WTC11 (cell line): ENCODE results near the gene DHPS. TPM values are rescaled to one million over a fixed set of nuclear protein-coding genes. Genes with fewer than 3 reads are reported as not detected.
"Not testable (repeated sequence)": the region's sequence is repeated elsewhere in the genome, so short reads cannot be mapped to it uniquely, and the experiment has no call there.

Experiments
- ATAC-seq: fragments of 200-7000 bp; cut with Tn5 transposase; 2 replicates; pipeline ENCODE4 v1.10.0; 2021; ENCODE audit warnings: mild to moderate bottlenecking, moderate library complexity
- CTCF ChIA-PET: fragments of 300-600 bp; sonication (Branson Sonifier 250); formaldehyde crosslinking; loops from one replicate; lab custom pipeline; 2021; ENCODE audit warnings: antibody characterized with exemption; lab: Charles Lee
- POLR2A ChIA-PET: fragments of 350-600 bp; sonication (Branson Sonifier 250); formaldehyde crosslinking; loops from one replicate; lab custom pipeline; 2021; ENCODE audit warnings: antibody characterized with exemption; lab: Charles Lee
- DNase-seq: peaks from one replicate; pipeline ENCODE4 v3.0.0; 2021; ENCODE audit warnings: low spot score
- H3K27ac Mint-ChIP-seq: 2 replicates; pipeline ENCODE4 v1.8.0; 2021; ENCODE audit warnings: mixed read lengths
- H3K27me3 Mint-ChIP-seq: 2 replicates; pipeline ENCODE4 v1.8.0; 2021; ENCODE audit warnings: low read depth, mild to moderate bottlenecking, moderate library complexity, mixed read lengths
- H3K36me3 Mint-ChIP-seq: 2 replicates; pipeline ENCODE4 v1.8.0; 2021; ENCODE audit warnings: mixed read lengths
- H3K4me1 Mint-ChIP-seq: 2 replicates; pipeline ENCODE4 v1.8.0; 2022; ENCODE audit warnings: mixed read lengths
- H3K4me3 Mint-ChIP-seq: 2 replicates; pipeline ENCODE4 v1.8.0; 2021; ENCODE audit warnings: mild to moderate bottlenecking, moderate library complexity, mixed read lengths
- H3K9me3 Mint-ChIP-seq: 2 replicates; pipeline ENCODE4 v1.8.0; 2021; ENCODE audit warnings: mixed read lengths
- CREB1 ChIP-seq: sonication (generic); formaldehyde crosslinking; IDR thresholded peaks from 2 replicates; pipeline ENCODE4 v1.8.0; 2023; ENCODE audit warnings: mild to moderate bottlenecking, missing genetic modification reagents
- FOXK1 ChIP-seq: sonication (generic); formaldehyde crosslinking; IDR thresholded peaks from 2 replicates; pipeline ENCODE4 v1.8.0; 2022; ENCODE audit warnings: mild to moderate bottlenecking, moderate library complexity, missing genetic modification reagents
- FOXP1 ChIP-seq: sonication (generic); formaldehyde crosslinking; IDR thresholded peaks from 2 replicates; pipeline ENCODE4 v1.8.0; 2022; ENCODE audit warnings: missing genetic modification reagents, mild to moderate bottlenecking, moderate library complexity, borderline replicate concordance
- NR1H2 ChIP-seq: sonication (generic); formaldehyde crosslinking; IDR thresholded peaks from 2 replicates; pipeline ENCODE4 v1.9.0; 2021; ENCODE audit warnings: mild to moderate bottlenecking, moderate library complexity, missing genetic modification reagents
- SOX15 ChIP-seq: fragments of 250-450 bp; sonication (Bioruptor Pico); IDR thresholded peaks from 2 replicates; pipeline ENCODE4 v1.9.0; 2021; ENCODE audit warnings: mild to moderate bottlenecking
- STAT6 ChIP-seq: sonication (generic); formaldehyde crosslinking; conservative IDR thresholded peaks from 2 replicates; pipeline ENCODE4 v1.8.1; 2023; ENCODE audit warnings: mild to moderate bottlenecking, low read depth, missing genetic modification reagents, moderate library complexity
- ZNF317 ChIP-seq: sonication (generic); formaldehyde crosslinking; IDR thresholded peaks from 2 replicates; pipeline ENCODE4 v1.8.1; 2023; ENCODE audit warnings: low read depth, mild to moderate bottlenecking, moderate library complexity, missing genetic modification reagents, borderline replicate concordance
- total RNA-seq: library from RNA; stranded (reverse); gene quantifications from 3 replicates; pipeline ENCODE4 v1.2.3, GENCODE V29; 2021
- TF ChIP-seq, protein P1 (sequence below): fragments of 200-600 bp; IDR thresholded peaks from 2 replicates; pipeline ENCODE4 v1.8.0; 2022; ENCODE audit warnings: antibody characterized with exemption
- TF ChIP-seq, protein P2 (sequence below): sonication (generic); formaldehyde crosslinking; IDR thresholded peaks from 2 replicates; pipeline ENCODE4 v1.8.0; 2023; ENCODE audit warnings: mild to moderate bottlenecking, missing genetic modification reagents
- TF ChIP-seq, protein P3 (sequence below): sonication (generic); formaldehyde crosslinking; IDR thresholded peaks from 2 replicates; pipeline ENCODE4 v1.8.0; 2023; ENCODE audit warnings: missing genetic modification reagents, mild to moderate bottlenecking, borderline replicate concordance
- TF ChIP-seq, protein P4 (sequence below): sonication (generic); formaldehyde crosslinking; IDR thresholded peaks from 2 replicates; pipeline ENCODE4 v1.8.1; 2023; ENCODE audit warnings: mild to moderate bottlenecking, moderate library complexity, missing genetic modification reagents

Gene DHPS
- total RNA-seq, 1 experiment from 2014 or later = 115 TPM

- ATAC-seq, H3K4me1 Mint-ChIP-seq, H3K27me3 Mint-ChIP-seq, H3K9me3 Mint-ChIP-seq, POLR2A ChIA-PET, H3K27ac Mint-ChIP-seq, H3K4me3 Mint-ChIP-seq, DNase-seq: not testable (repeated sequence)
- H3K36me3 Mint-ChIP-seq = peaks cover 58% of the 10 kb centered on the region
- CTCF ChIA-PET = interaction anchor here (1.0 to 1.4 kb wide), 2 partner anchors 45 to 83 kb away, joined by 3 to 6 read pairs; no protein-coding TSS in a partner anchor
Observed at GRCh38 chr19:12713304-12713703, 31.6 kb upstream of the DHPS start.

- POLR2A ChIA-PET = interaction anchor here (0.7 kb wide), 1 partner anchor 25 kb away, joined by 4 read pairs; the partner anchor contains the start of gene GET3
- TF ChIP-seq, protein P1, sequence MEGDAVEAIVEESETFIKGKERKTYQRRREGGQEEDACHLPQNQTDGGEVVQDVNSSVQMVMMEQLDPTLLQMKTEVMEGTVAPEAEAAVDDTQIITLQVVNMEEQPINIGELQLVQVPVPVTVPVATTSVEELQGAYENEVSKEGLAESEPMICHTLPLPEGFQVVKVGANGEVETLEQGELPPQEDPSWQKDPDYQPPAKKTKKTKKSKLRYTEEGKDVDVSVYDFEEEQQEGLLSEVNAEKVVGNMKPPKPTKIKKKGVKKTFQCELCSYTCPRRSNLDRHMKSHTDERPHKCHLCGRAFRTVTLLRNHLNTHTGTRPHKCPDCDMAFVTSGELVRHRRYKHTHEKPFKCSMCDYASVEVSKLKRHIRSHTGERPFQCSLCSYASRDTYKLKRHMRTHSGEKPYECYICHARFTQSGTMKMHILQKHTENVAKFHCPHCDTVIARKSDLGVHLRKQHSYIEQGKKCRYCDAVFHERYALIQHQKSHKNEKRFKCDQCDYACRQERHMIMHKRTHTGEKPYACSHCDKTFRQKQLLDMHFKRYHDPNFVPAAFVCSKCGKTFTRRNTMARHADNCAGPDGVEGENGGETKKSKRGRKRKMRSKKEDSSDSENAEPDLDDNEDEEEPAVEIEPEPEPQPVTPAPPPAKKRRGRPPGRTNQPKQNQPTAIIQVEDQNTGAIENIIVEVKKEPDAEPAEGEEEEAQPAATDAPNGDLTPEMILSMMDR = 0 out of 2 replicates have a peak, but pooled peaks have one; percentile 36
- H3K27me3 Mint-ChIP-seq, H3K4me1 Mint-ChIP-seq, ATAC-seq, CTCF ChIA-PET, H3K27ac Mint-ChIP-seq, H3K4me3 Mint-ChIP-seq, H3K9me3 Mint-ChIP-seq: not testable (repeated sequence)
- peak; percentile 62 for DNase-seq
- peaks cover 59% of the 10 kb centered on the region for H3K36me3 Mint-ChIP-seq
Observed at GRCh38 chr19:12712077-12712476, 30.4 kb upstream of the DHPS start.

DNA sequence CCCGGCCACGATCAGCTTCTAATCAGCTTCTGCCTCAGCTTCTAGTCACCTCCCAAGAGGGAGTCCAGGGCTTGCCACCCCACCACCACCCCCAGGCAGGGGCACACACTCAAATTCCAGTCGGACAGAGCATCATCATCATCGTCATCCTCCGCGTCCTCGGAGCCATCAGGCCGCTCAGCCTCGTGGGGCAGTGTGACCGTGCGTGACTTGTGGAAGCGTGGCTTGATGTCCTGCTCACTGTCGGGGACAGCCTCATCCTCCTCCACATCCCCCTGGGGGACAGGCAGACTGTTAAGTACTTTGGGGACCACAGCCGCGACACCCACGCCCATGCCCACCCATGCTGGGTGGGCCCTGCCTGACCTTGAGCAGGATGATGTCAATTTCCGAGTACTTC lies 29.5 kb upstream of the DHPS start:
- ChIA-PET CTCF (interaction anchor here (1.1 kb wide), 1 partner anchor 49 kb away, joined by 3 read pairs; no protein-coding TSS in a partner anchor), POLR2A (no interaction called here)
- H3K27me3 Mint-ChIP-seq = no peaks in the 10 kb centered on the region
- H3K4me3 Mint-ChIP-seq = no peak overlapping the region
- no peak overlapping the region for H3K27ac Mint-ChIP-seq
- ATAC-seq (no peak), DNase-seq (no peak)
- no peaks in the 10 kb centered on the region for H3K9me3 Mint-ChIP-seq
- H3K4me1 Mint-ChIP-seq = no peaks in the 10 kb centered on the region
- H3K36me3 Mint-ChIP-seq = peaks cover 63% of the 10 kb centered on the region
- TF ChIP-seq FOXP1 (CRISPR knock-in tag) (0 out of 2 replicates have a peak, but pooled peaks have one; percentile 8), NR1H2 (CRISPR knock-in tag) (no peak)
- TF ChIP-seq, all 79 proteins: peak for 1

- Mint-ChIP-seq H3K36me3 (peaks cover 68% of the 10 kb centered on the region), H3K4me1 (no peaks in the 10 kb centered on the region), H3K27ac (no peak overlapping the region), H3K9me3 (no peaks in the 10 kb centered on the region), H3K27me3 (no peaks in the 10 kb centered on the region), H3K4me3 (no peak overlapping the region)
- POLR2A ChIA-PET = no interaction called here
- ATAC-seq = no peak
- DNase-seq = no peak
- CTCF ChIA-PET = interaction anchor here (0.6 kb wide), 1 partner anchor 30 kb away, joined by 4 read pairs; no protein-coding TSS in a partner anchor
- TF ChIP-seq FOXP1 (CRISPR knock-in tag) = no peak
- TF ChIP-seq FOXK1 (CRISPR knock-in tag) = no peak
- TF ChIP-seq, protein P2, sequence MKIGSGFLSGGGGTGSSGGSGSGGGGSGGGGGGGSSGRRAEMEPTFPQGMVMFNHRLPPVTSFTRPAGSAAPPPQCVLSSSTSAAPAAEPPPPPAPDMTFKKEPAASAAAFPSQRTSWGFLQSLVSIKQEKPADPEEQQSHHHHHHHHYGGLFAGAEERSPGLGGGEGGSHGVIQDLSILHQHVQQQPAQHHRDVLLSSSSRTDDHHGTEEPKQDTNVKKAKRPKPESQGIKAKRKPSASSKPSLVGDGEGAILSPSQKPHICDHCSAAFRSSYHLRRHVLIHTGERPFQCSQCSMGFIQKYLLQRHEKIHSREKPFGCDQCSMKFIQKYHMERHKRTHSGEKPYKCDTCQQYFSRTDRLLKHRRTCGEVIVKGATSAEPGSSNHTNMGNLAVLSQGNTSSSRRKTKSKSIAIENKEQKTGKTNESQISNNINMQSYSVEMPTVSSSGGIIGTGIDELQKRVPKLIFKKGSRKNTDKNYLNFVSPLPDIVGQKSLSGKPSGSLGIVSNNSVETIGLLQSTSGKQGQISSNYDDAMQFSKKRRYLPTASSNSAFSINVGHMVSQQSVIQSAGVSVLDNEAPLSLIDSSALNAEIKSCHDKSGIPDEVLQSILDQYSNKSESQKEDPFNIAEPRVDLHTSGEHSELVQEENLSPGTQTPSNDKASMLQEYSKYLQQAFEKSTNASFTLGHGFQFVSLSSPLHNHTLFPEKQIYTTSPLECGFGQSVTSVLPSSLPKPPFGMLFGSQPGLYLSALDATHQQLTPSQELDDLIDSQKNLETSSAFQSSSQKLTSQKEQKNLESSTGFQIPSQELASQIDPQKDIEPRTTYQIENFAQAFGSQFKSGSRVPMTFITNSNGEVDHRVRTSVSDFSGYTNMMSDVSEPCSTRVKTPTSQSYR = no peak
- TF ChIP-seq, protein P3, sequence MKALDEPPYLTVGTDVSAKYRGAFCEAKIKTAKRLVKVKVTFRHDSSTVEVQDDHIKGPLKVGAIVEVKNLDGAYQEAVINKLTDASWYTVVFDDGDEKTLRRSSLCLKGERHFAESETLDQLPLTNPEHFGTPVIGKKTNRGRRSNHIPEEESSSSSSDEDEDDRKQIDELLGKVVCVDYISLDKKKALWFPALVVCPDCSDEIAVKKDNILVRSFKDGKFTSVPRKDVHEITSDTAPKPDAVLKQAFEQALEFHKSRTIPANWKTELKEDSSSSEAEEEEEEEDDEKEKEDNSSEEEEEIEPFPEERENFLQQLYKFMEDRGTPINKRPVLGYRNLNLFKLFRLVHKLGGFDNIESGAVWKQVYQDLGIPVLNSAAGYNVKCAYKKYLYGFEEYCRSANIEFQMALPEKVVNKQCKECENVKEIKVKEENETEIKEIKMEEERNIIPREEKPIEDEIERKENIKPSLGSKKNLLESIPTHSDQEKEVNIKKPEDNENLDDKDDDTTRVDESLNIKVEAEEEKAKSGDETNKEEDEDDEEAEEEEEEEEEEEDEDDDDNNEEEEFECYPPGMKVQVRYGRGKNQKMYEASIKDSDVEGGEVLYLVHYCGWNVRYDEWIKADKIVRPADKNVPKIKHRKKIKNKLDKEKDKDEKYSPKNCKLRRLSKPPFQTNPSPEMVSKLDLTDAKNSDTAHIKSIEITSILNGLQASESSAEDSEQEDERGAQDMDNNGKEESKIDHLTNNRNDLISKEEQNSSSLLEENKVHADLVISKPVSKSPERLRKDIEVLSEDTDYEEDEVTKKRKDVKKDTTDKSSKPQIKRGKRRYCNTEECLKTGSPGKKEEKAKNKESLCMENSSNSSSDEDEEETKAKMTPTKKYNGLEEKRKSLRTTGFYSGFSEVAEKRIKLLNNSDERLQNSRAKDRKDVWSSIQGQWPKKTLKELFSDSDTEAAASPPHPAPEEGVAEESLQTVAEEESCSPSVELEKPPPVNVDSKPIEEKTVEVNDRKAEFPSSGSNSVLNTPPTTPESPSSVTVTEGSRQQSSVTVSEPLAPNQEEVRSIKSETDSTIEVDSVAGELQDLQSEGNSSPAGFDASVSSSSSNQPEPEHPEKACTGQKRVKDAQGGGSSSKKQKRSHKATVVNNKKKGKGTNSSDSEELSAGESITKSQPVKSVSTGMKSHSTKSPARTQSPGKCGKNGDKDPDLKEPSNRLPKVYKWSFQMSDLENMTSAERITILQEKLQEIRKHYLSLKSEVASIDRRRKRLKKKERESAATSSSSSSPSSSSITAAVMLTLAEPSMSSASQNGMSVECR (CRISPR knock-in tag) = no peak
- TF ChIP-seq STAT6 = no peak
- no peak for TF ChIP-seq ZNF317 (CRISPR knock-in tag)
- TF ChIP-seq, protein P4, sequence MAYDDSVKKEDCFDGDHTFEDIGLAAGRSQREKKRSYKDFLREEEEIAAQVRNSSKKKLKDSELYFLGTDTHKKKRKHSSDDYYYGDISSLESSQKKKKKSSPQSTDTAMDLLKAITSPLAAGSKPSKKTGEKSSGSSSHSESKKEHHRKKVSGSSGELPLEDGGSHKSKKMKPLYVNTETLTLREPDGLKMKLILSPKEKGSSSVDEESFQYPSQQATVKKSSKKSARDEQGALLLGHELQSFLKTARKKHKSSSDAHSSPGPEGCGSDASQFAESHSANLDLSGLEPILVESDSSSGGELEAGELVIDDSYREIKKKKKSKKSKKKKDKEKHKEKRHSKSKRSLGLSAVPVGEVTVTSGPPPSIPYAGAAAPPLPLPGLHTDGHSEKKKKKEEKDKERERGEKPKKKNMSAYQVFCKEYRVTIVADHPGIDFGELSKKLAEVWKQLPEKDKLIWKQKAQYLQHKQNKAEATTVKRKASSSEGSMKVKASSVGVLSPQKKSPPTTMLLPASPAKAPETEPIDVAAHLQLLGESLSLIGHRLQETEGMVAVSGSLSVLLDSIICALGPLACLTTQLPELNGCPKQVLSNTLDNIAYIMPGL (CRISPR knock-in tag) = no peak
- no peak for TF ChIP-seq CREB1 (CRISPR knock-in tag)
- no peak for TF ChIP-seq SOX15 (CRISPR knock-in tag)
Observed at GRCh38 chr19:12708641-12709040, 27.0 kb upstream of the DHPS start.
